Keratinocyte (primary cell): ENCODE results near the gene TRAM2. TPM values are rescaled to one million over a fixed set of nuclear protein-coding genes. Genes with fewer than 3 reads are reported as not detected.

Experiments
- DNase-seq: peaks from one replicate; pipeline ENCODE4 v3.0.0-alpha.2; 2011; ENCODE audit warnings: low read depth, missing footprints, low spot score
- FAIRE-seq: peaks from 2 replicates; lab custom pipeline; 2011; peaks lifted over from hg19 to GRCh38; lab: Jason Lieb, UNC
- H2AFZ ChIP-seq: 2 replicates; pipeline ENCODE4 v1.6.0; 2012; ENCODE audit warnings: low read length, control low read depth, inconsistent platforms; ENCODE audit not compliant: control insufficient read depth
- H3K27ac ChIP-seq: 2 replicates; pipeline ENCODE4 v1.5.1; 2011; ENCODE audit warnings: low read length; ENCODE audit not compliant: control insufficient read depth, insufficient read depth
- H3K27me3 ChIP-seq: 3 replicates; pipeline ENCODE4 v1.6.0; 2011; ENCODE audit warnings: low read length; ENCODE audit not compliant: control insufficient read depth, insufficient read depth; ENCODE audit errors: extremely low read depth
- H3K36me3 ChIP-seq, 2 experiments: 2 replicates in 1 of 2; 3 replicates in 1 of 2; pipeline ENCODE4 v1.5.1; 2011; ENCODE audit warnings: low read length in 2 of 2, mild to moderate bottlenecking in 1 of 2; ENCODE audit not compliant: control insufficient read depth in 2 of 2, insufficient read depth in 2 of 2; ENCODE audit errors: extremely low read depth in 1 of 2
- H3K4me1 ChIP-seq: 3 replicates; pipeline ENCODE4 v1.5.1; 2011; ENCODE audit warnings: low read length; ENCODE audit not compliant: control insufficient read depth, insufficient read depth; ENCODE audit errors: extremely low read depth
- H3K4me2 ChIP-seq: 3 replicates; pipeline ENCODE4 v1.6.0; 2011; ENCODE audit warnings: low read depth, low read length; ENCODE audit not compliant: control insufficient read depth, insufficient read depth; ENCODE audit errors: extremely low read depth
- H3K4me3 ChIP-seq, 3 experiments: fragments of 200-600 bp in 1 of 3; sonication (generic) in 1 of 3; 2 replicates in 2 of 3; 3 replicates in 1 of 3; pipeline ENCODE4 v1.5.1; 2011 to 2016; ENCODE audit warnings: low read length in 3 of 3, mild to moderate bottlenecking in 3 of 3, control low read depth in 2 of 3, inconsistent platforms in 1 of 3, low read depth in 1 of 3, mixed read lengths in 1 of 3, mixed run types in 1 of 3, moderate library complexity in 1 of 3; ENCODE audit not compliant: control insufficient read depth in 2 of 3, insufficient read depth in 2 of 3; ENCODE audit errors: extremely low read depth in 1 of 3
- H3K79me2 ChIP-seq: 2 replicates; pipeline ENCODE4 v1.6.0; 2012; ENCODE audit warnings: low read length; ENCODE audit not compliant: control insufficient read depth, insufficient read depth
- H3K9ac ChIP-seq: 3 replicates; pipeline ENCODE4 v1.6.0; 2011; ENCODE audit warnings: low read length; ENCODE audit not compliant: control insufficient read depth, insufficient read depth; ENCODE audit errors: extremely low read depth
- H3K9me1 ChIP-seq: 3 replicates; pipeline ENCODE4 v1.6.0; 2011; ENCODE audit warnings: low read length; ENCODE audit not compliant: control insufficient read depth, insufficient read depth; ENCODE audit errors: extremely low read depth
- H3K9me3 ChIP-seq: 2 replicates; pipeline ENCODE4 v1.5.1; 2012; ENCODE audit warnings: low read depth, low read length; ENCODE audit not compliant: control insufficient read depth
- H4K20me1 ChIP-seq: 3 replicates; pipeline ENCODE4 v1.6.0; 2011; ENCODE audit warnings: low read length; ENCODE audit not compliant: control insufficient read depth, insufficient read depth; ENCODE audit errors: extremely low read depth
- CTCF ChIP-seq, 3 experiments: IDR thresholded peaks in 1 of 3; conservative IDR thresholded peaks in 1 of 3; optimal IDR thresholded peaks in 1 of 3; 2 replicates in 2 of 3; 3 replicates in 1 of 3; pipeline versions ENCODE3 to v1.5.1; 2011; ENCODE audit warnings: low read length in 3 of 3, mild to moderate bottlenecking in 3 of 3, moderate library complexity in 2 of 3, control low read depth in 1 of 3, inconsistent platforms in 1 of 3; ENCODE audit not compliant: insufficient read depth in 2 of 3; ENCODE audit errors: extremely low read depth in 1 of 3
- EZH2 ChIP-seq: IDR thresholded peaks from one replicate; pipeline ENCODE4 v1.6.1; 2012; ENCODE audit warnings: inconsistent platforms, mild to moderate bottlenecking, low read length, moderate library complexity
- dilution Hi-C: fragments of 300-500 bp; cut with MboI; formaldehyde crosslinking; loops from one replicate; pipeline ENCODE4 v1.7.0; 2020; ENCODE audit warnings: low sequenced_read_pairs; ENCODE audit not compliant: extremely low pct_ligation_motif_present
- polyA plus RNA-seq, 5 experiments: library from polyadenylated mRNA; depleted of rRNA in 3 of 5; stranded (reverse) in 3 of 5; stranded (forward) in 1 of 5; unstranded in 1 of 5; fragments of >200 nt; gene quantifications; 1 replicate in 1 of 5; 2 replicates in 3 of 5; 3 replicates in 1 of 5; pipeline versions ENCODE4 v1.2.1 to v1.2.3, GENCODE V29; 2011 to 2012; ENCODE audit warnings: missing spikeins in 2 of 5, low read depth in 1 of 5, low replicate concordance in 1 of 5

The TRAM2 gene
- polyA plus RNA-seq, 1 donor (not counting 4 experiments of a cell fraction or from before 2014, with no cell fraction given), result 9.2 TPM

- DNase-seq (no peak), FAIRE-seq (no peak)
- dilution Hi-C loops, result no loop called here
- Histone ChIP-seq H3K36me3 (peaks cover 3 to 21% of the 10 kb centered on the region in 2 experiments), H3K27ac (peak overlapping the region; percentile 15), H3K9me3 (no peaks in the 10 kb centered on the region), H3K9me1 (no peaks in the 10 kb centered on the region), H4K20me1 (no peaks in the 10 kb centered on the region), H3K4me1 (peaks cover 56% of the 10 kb centered on the region), H3K4me3 (no peak overlapping the region), H3K9ac (no peak overlapping the region), H3K79me2 (peaks cover 2% of the 10 kb centered on the region), H2AFZ (no peak overlapping the region), H3K4me2 (no peak overlapping the region), H3K27me3 (no peaks in the 10 kb centered on the region)
- TF ChIP-seq EZH2 (no peak), CTCF (optimal IDR thresholded peaks at IDR 0.05 in 1 of 3, IDR thresholded peaks at IDR 0.05 in 1 of 3, conservative IDR thresholded peaks at IDR 0.05 in 1 of 3; ENCODE audit: extremely low read depth in 1 of 3, insufficient read depth in 2 of 3, low read length in 3 of 3) (no peak)
Measured at GRCh38 chr6:52511572-52512151, 65.2 kb downstream of the TRAM2 start.

GRCh38 chr6:52511163-52511562 is 65.7 kb downstream of the TRAM2 start:
- no peak overlapping the region for H2AFZ ChIP-seq
- H3K36me3 ChIP-seq, result peaks cover 3 to 20% of the 10 kb centered on the region in 2 experiments
- no peaks in the 10 kb centered on the region for H3K9me3 ChIP-seq
- H4K20me1 ChIP-seq, result no peaks in the 10 kb centered on the region
- H3K4me2 ChIP-seq, result no peak overlapping the region
- dilution Hi-C loops, result no loop called here
- H3K9ac ChIP-seq, result no peak overlapping the region
- no peaks in the 10 kb centered on the region for H3K9me1 ChIP-seq
- H3K27me3 ChIP-seq, result no peaks in the 10 kb centered on the region
- FAIRE-seq (no peak), DNase-seq (no peak)
- no peak for TF ChIP-seq EZH2
- TF ChIP-seq CTCF (optimal IDR thresholded peaks at IDR 0.05 in 1 of 3, IDR thresholded peaks at IDR 0.05 in 1 of 3, conservative IDR thresholded peaks at IDR 0.05 in 1 of 3; ENCODE audit: extremely low read depth in 1 of 3, insufficient read depth in 2 of 3, low read length in 3 of 3), result no peak
- H3K4me3 ChIP-seq, result no peak overlapping the region
- peaks cover 51% of the 10 kb centered on the region for H3K4me1 ChIP-seq
- no peak overlapping the region for H3K27ac ChIP-seq
- H3K79me2 ChIP-seq, result no peaks in the 10 kb centered on the region
